HepG2 (cell line): ENCODE data around the gene ZNF780B. TPM values are rescaled to one million over a fixed set of nuclear protein-coding genes. Genes with fewer than 3 reads are reported as not detected.

Experiments
- ATF3 ChIP-seq: sonication (generic); formaldehyde crosslinking; IDR thresholded peaks from 2 replicates; pipeline ENCODE4 v1.4.0; 2020; ENCODE audit warnings: missing genetic modification reagents
- ATF4 ChIP-seq, 2 experiments: fragments of 450-650 bp in 1 of 2; sonication (generic) in 1 of 2; formaldehyde crosslinking; IDR thresholded peaks; 2 replicates each; pipeline versions ENCODE4 v1.5.0 to v1.8.0; 2020 to 2022; ENCODE audit warnings: mild to moderate bottlenecking in 1 of 2, missing genetic modification reagents in 1 of 2
- GATAD2A ChIP-seq: IDR thresholded peaks from 2 replicates; pipeline ENCODE4 v1.6.1; 2016
- HNF4A ChIP-seq: sonication (generic); formaldehyde crosslinking; IDR thresholded peaks from 2 replicates; pipeline ENCODE4 v1.4.0; 2020; ENCODE audit warnings: missing genetic modification reagents
- HNRNPK ChIP-seq: fragments of 200-400 bp; formaldehyde crosslinking; IDR thresholded peaks from 2 replicates; pipeline ENCODE4 v1.6.1; 2018; ENCODE audit warnings: low read length, low read depth, moderate library complexity, mild to moderate bottlenecking; ENCODE audit not compliant: poor library complexity, severe bottlenecking
- MIER3 ChIP-seq: IDR thresholded peaks from 2 replicates; pipeline ENCODE4 v1.6.1; 2016; ENCODE audit warnings: missing compliant biosample characterization, borderline replicate concordance
- MIXL1 ChIP-seq: IDR thresholded peaks from 2 replicates; pipeline ENCODE4 v1.6.1; 2016
- NR2F1 ChIP-seq, 2 experiments: fragments of 450-650 bp in 1 of 2; formaldehyde crosslinking in 1 of 2; IDR thresholded peaks; 2 replicates each; pipeline versions ENCODE4 v1.5.0 to v1.6.1; 2016 to 2020; ENCODE audit warnings: mild to moderate bottlenecking in 1 of 2, missing compliant biosample characterization in 1 of 2, missing genetic modification reagents in 1 of 2, moderate library complexity in 1 of 2
- POLR2AphosphoS2 ChIP-seq: IDR thresholded peaks from 2 replicates; pipeline ENCODE4 v1.6.1; 2011; ENCODE audit warnings: low read depth, low read length, improper control_type of control experiment
- RBAK ChIP-seq: sonication (generic); formaldehyde crosslinking; IDR thresholded peaks from 2 replicates; pipeline ENCODE4 v1.5.1; 2020; ENCODE audit warnings: mild to moderate bottlenecking, missing genetic modification reagents
- SIN3A ChIP-seq: IDR thresholded peaks from 2 replicates; pipeline ENCODE4 v1.6.1; 2011; ENCODE audit warnings: low read depth, mild to moderate bottlenecking, control low read depth, low read length, borderline replicate concordance
- SSRP1 ChIP-seq: IDR thresholded peaks from 2 replicates; pipeline ENCODE4 v1.6.1; 2016; ENCODE audit warnings: control low read depth
- TBX2 ChIP-seq: sonication (generic); formaldehyde crosslinking; IDR thresholded peaks from 2 replicates; pipeline ENCODE4 v1.5.0; 2020; ENCODE audit warnings: missing genetic modification reagents, mild to moderate bottlenecking, borderline replicate concordance
- THAP8 ChIP-seq: sonication (generic); formaldehyde crosslinking; IDR thresholded peaks from 2 replicates; pipeline ENCODE4 v1.5.1; 2020; ENCODE audit warnings: missing genetic modification reagents, mild to moderate bottlenecking, borderline replicate concordance
- ZBTB33 ChIP-seq: sonication (generic); formaldehyde crosslinking; IDR thresholded peaks from 2 replicates; pipeline ENCODE4 v1.4.0; 2020; ENCODE audit warnings: missing genetic modification reagents
- ZBTB4 ChIP-seq: sonication (generic); formaldehyde crosslinking; IDR thresholded peaks from 2 replicates; pipeline ENCODE4 v1.4.0; 2020; ENCODE audit warnings: missing genetic modification reagents, mild to moderate bottlenecking, borderline replicate concordance
- ZFY ChIP-seq: sonication (generic); formaldehyde crosslinking; IDR thresholded peaks from 2 replicates; pipeline ENCODE4 v1.4.0; 2020; ENCODE audit warnings: missing genetic modification reagents
- ZNF234 ChIP-seq: sonication (generic); formaldehyde crosslinking; conservative IDR thresholded peaks from 2 replicates; pipeline ENCODE4 v1.5.1; 2020; ENCODE audit warnings: mild to moderate bottlenecking, missing genetic modification reagents
- ZNF331 ChIP-seq: sonication (generic); formaldehyde crosslinking; IDR thresholded peaks from 2 replicates; pipeline ENCODE4 v1.4.0; 2020; ENCODE audit warnings: missing genetic modification reagents
- ZNF333 ChIP-seq: sonication (generic); formaldehyde crosslinking; IDR thresholded peaks from 2 replicates; pipeline ENCODE4 v1.4.0; 2020; ENCODE audit warnings: mild to moderate bottlenecking, missing genetic modification reagents, borderline replicate concordance
- ZNF513 ChIP-seq: sonication (generic); formaldehyde crosslinking; conservative IDR thresholded peaks from 2 replicates; pipeline ENCODE4 v1.5.0; 2020; ENCODE audit warnings: missing genetic modification reagents
- ZNF562 ChIP-seq: sonication (generic); formaldehyde crosslinking; IDR thresholded peaks from 2 replicates; pipeline ENCODE4 v1.8.0; 2022; ENCODE audit warnings: missing genetic modification reagents, borderline replicate concordance
- ZSCAN31 ChIP-seq: sonication (generic); formaldehyde crosslinking; IDR thresholded peaks from 2 replicates; pipeline ENCODE4 v1.5.0; 2020; ENCODE audit warnings: low read depth, mild to moderate bottlenecking, missing genetic modification reagents
- polyA plus RNA-seq, 8 experiments: library from polyadenylated mRNA; depleted of rRNA in 3 of 8; stranded (reverse) in 7 of 8; unstranded in 1 of 8; fragments of >200 nt; fragmentation: Illumina TruSeq in 4 of 8; extraction: Trizol in 4 of 8; gene quantifications; 2 replicates each; pipeline versions ENCODE4 v1.2.1 to v1.2.3, GENCODE V29; 2011 to 2016; ENCODE audit warnings: low read depth in 4 of 8, missing spikeins in 1 of 8, mixed read lengths in 1 of 8; ENCODE audit not compliant: insufficient read depth in 1 of 8
- total RNA-seq, 5 experiments: library from RNA; depleted of rRNA; stranded (reverse); fragments of >200 nt; fragmentation: Illumina TruSeq; extraction: Trizol; gene quantifications; 2 replicates each; pipeline ENCODE4 v1.2.3, GENCODE V29; 2016; ENCODE audit warnings: low read depth in 1 of 5

Gene ZNF780B
- total and polyA plus RNA-seq, 2 of the 13 experiments (the other 11 are each of a cell fraction or from before 2014, with no cell fraction given): 6.6 to 21.9 TPM

DNA sequence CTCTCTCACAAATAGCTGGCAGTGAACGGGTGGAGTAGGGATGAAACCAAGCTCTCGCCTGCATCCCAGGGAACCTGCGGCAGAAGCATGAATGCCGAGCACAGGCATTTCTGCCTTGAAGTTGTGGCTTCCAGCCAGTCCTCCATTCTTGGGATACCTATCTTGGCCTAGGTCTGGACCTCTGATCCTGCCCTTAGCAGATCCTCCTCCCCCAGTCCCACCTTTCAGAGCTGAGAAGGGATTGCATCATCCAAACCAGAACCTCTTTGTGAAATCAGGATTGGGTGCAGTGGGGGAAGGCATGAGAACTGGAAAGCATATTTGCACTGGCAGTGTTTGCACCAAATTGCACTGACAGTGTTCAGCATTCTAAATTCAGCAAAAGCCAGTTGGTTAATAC, 28.9 kb upstream of the ZNF780B start (continued):
- TF ChIP-seq ZBTB33 (CRISPR knock-in tag) (no peak), ZNF513 (no peak), TBX2 (CRISPR knock-in tag) (peak; percentile 66), ZNF331 (peak; percentile 68; the same call in 1 of the 2 replicates), ZFY (CRISPR knock-in tag) (peak; percentile 44), MIER3 (peak; percentile 26; the same call in 1 of the 2 replicates), ZNF562 (CRISPR knock-in tag) (no peak), MIXL1 (no peak), SSRP1 (CRISPR knock-in tag) (no peak), ZNF234 (no peak), ZSCAN31 (CRISPR knock-in tag) (peak; percentile 50; the same call in 1 of the 2 replicates), POLR2AphosphoS2 (no peak), ATF4 (CRISPR knock-in tag; IDR thresholded peaks at IDR 0.05) (peak; percentile 88 to 99), RBAK (CRISPR knock-in tag) (no peak), SIN3A (no peak), NR2F1 (CRISPR knock-in tag; IDR thresholded peaks at IDR 0.05) (peak; percentile 37 to 72; a peak in 3 of 4 replicates), GATAD2A (CRISPR knock-in tag) (peak; percentile 82), HNF4A (CRISPR knock-in tag) (peak; percentile 79), THAP8 (CRISPR knock-in tag) (no peak), ZNF333 (no peak), ZBTB4 (CRISPR knock-in tag) (no peak), ATF3 (CRISPR knock-in tag) (peak; percentile 93), HNRNPK (no peak)
